WTC11 (cell line): ENCODE data around the gene SH3GLB2.

Experiments
- CREM ChIP-seq: sonication (generic); formaldehyde crosslinking; IDR thresholded peaks from 2 replicates; pipeline ENCODE4 v1.8.1; 2022; ENCODE audit warnings: mild to moderate bottlenecking, missing genetic modification reagents, moderate library complexity
- CTCF ChIP-seq: fragments of 200-600 bp; IDR thresholded peaks from 2 replicates; pipeline ENCODE4 v1.8.0; 2022; ENCODE audit warnings: antibody characterized with exemption
- E2F4 ChIP-seq: sonication (generic); formaldehyde crosslinking; IDR thresholded peaks from 2 replicates; pipeline ENCODE4 v1.8.1; 2022; ENCODE audit warnings: low read depth, mild to moderate bottlenecking, moderate library complexity, missing genetic modification reagents, borderline replicate concordance
- GABPB1 ChIP-seq: sonication (generic); formaldehyde crosslinking; IDR thresholded peaks from 2 replicates; pipeline ENCODE4 v1.8.1; 2023; ENCODE audit warnings: mild to moderate bottlenecking, missing genetic modification reagents
- NFYB ChIP-seq: sonication (generic); formaldehyde crosslinking; conservative IDR thresholded peaks from 2 replicates; pipeline ENCODE4 v1.8.0; 2022; ENCODE audit warnings: low read depth, missing genetic modification reagents
- SMAD3 ChIP-seq: sonication (generic); formaldehyde crosslinking; IDR thresholded peaks from 2 replicates; pipeline ENCODE4 v1.8.0; 2022; ENCODE audit warnings: missing genetic modification reagents, mild to moderate bottlenecking, borderline replicate concordance
- ZNF423 ChIP-seq: fragments of 250-450 bp; sonication (Bioruptor Pico); IDR thresholded peaks from 2 replicates; pipeline ENCODE4 v2.1.2; 2022; ENCODE audit warnings: mild to moderate bottlenecking, moderate library complexity

DNA sequence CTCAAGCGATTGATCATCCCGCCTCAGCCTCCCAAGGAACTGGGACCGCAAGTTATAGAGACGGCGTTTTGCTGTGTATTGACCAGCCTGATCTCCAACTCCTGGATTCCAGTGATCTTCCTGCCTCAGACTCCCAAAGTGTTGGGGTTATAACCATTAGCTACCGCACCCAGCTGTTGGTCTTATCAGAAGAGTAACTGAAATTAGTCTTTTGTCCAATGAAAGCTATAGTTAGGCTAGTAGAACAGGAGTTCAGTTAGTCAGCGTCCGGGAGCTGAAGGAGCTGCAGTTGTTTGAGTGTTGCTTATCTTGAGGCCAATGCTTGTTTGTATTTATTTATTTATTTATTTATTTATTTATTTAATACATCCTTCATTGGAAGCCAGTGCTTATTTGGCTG lies 5.1 kb upstream of the SH3GLB2 start:
- TF ChIP-seq CTCF (no peak), ZNF423 (CRISPR knock-in tag) (no peak), E2F4 (CRISPR knock-in tag) (no peak), CREM (no peak), NFYB (no peak), GABPB1 (no peak), SMAD3 (CRISPR knock-in tag) (no peak)
